GM18858 (cell line): Measurements from ENCODE around the gene TRERF1.

Source experiments
- ATAC-seq: cut with Tn5 transposase; IDR thresholded peaks from one replicate; pipeline ENCODE4 v1.9.1; 2021; ENCODE audit not compliant: unreplicated experiment

Gene TRERF1

GRCh38 chr6:42424906-42425474 lies 26.7 kb downstream of the TRERF1 start:
- no peak for ATAC-seq

- peak; percentile 59 for ATAC-seq
Measured at GRCh38 chr6:42423244-42423643, 28.5 kb downstream of the TRERF1 start.

- no peak for ATAC-seq
Measured at GRCh38 chr6:42420741-42421140, 31.0 kb downstream of the TRERF1 start.

- ATAC-seq, result no peak
Measured at GRCh38 chr6:42419490-42420280, 32.0 kb downstream of the TRERF1 start.

- ATAC-seq, result no peak
Measured at GRCh38 chr6:42418724-42419123, 33.0 kb downstream of the TRERF1 start.

- ATAC-seq, result no peak
Measured at GRCh38 chr6:42417641-42418112, 34.0 kb downstream of the TRERF1 start.

GRCh38 chr6:42411406-42411805 lies 40.3 kb downstream of the TRERF1 start:
- ATAC-seq, result no peak

- no peak for ATAC-seq
Measured at GRCh38 chr6:42410861-42411260, 40.9 kb downstream of the TRERF1 start.

- ATAC-seq, result no peak
Measured at GRCh38 chr6:42409581-42409980, 42.1 kb downstream of the TRERF1 start.

- no peak for ATAC-seq
Measured at GRCh38 chr6:42407379-42407778, 44.3 kb downstream of the TRERF1 start.

- ATAC-seq, result no peak
Measured at GRCh38 chr6:42406306-42407280, 45.1 kb downstream of the TRERF1 start.

- no peak for ATAC-seq
Measured at GRCh38 chr6:42405021-42405420, 46.7 kb downstream of the TRERF1 start.

- ATAC-seq, result no peak
Measured at GRCh38 chr6:42404484-42404883, 47.2 kb downstream of the TRERF1 start.

- no peak for ATAC-seq
Measured at GRCh38 chr6:42403831-42404230, 47.9 kb downstream of the TRERF1 start.

- no peak for ATAC-seq
Measured at GRCh38 chr6:42403421-42403820, 48.3 kb downstream of the TRERF1 start.

GRCh38 chr6:42402184-42402583 lies 49.5 kb downstream of the TRERF1 start:
- peak; percentile 84 for ATAC-seq

GRCh38 chr6:42401613-42401951 lies 50.1 kb downstream of the TRERF1 start:
- no peak for ATAC-seq

- ATAC-seq, result no peak
Measured at GRCh38 chr6:42400886-42401612, 50.7 kb downstream of the TRERF1 start.

- ATAC-seq, result no peak
Measured at GRCh38 chr6:42400061-42400760, 51.5 kb downstream of the TRERF1 start.

- no peak for ATAC-seq
Measured at GRCh38 chr6:42396720-42397119, 55.0 kb downstream of the TRERF1 start.
